ENCODE data around the gene NPL. TPM values are rescaled to one million over a fixed set of nuclear protein-coding genes. Genes with fewer than 3 reads are reported as not detected.

Gene NPL
- total and polyA plus RNA-seq, 2 of the 13 experiments (the other 11 are each of a cell fraction or from before 2014, with no cell fraction given), result 0.03 to 0.04 TPM

- Histone ChIP-seq H3K9me3 (ENCODE audit: low read length) (no peaks in the 10 kb centered on the region), H4K20me1 (ENCODE audit: insufficient read depth, low read length) (no peaks in the 10 kb centered on the region), H2AFZ (ENCODE audit: low read length) (no peak overlapping the region), H3K27ac (ENCODE audit: extremely low read length, insufficient read depth, low read length) (no peak overlapping the region), H3K27me3 (ENCODE audit: control insufficient read depth in 1 of 2, insufficient read depth in 2 of 2, low read length in 2 of 2) (no peaks in the 10 kb centered on the region), H3K4me3 (replicated peaks in 1 of 3; ENCODE audit: insufficient read depth in 1 of 3, low read depth in 2 of 3, low read length in 3 of 3) (no peak overlapping the region), H3K4me1 (ENCODE audit: insufficient read depth, low read length) (no peaks in the 10 kb centered on the region), H3K36me3 (replicated peaks in 1 of 2; ENCODE audit: control insufficient read depth in 1 of 2, insufficient read depth in 2 of 2, low read length in 2 of 2) (peaks cover 11 to 91% of the 10 kb centered on the region in 2 experiments), H3K4me2 (ENCODE audit: low read depth, low read length) (no peak overlapping the region), H3K79me2 (ENCODE audit: insufficient read depth, low read length) (no peaks in the 10 kb centered on the region), H3K9ac (ENCODE audit: insufficient read depth, low read depth, low read length) (no peak overlapping the region)
- TF ChIP-seq SNRNP70 (IDR thresholded peaks at IDR 0.05; ENCODE audit: low read depth, low read length), result no peak
- TF ChIP-seq RBM22 (optimal IDR thresholded peaks at IDR 0.05; ENCODE audit: low read length), result peak; percentile 49
- no peak for FAIRE-seq
- WGBS (ENCODE audit: low lambda C conversion rate), result 100% methylated on average over 4 of the region's 5 CpGs
- POLR2A ChIA-PET, result no interaction called here
- ATAC-seq, result peak; percentile 26; the same call in 1 of the 3 replicates
- intact Hi-C loops (cut with micrococcal nuclease; ENCODE audit: unreplicated experiment), result no loop called here
- CTCF ChIA-PET (ENCODE audit: low intra/inter-chr PET ratio, low total read pairs), result no interaction called here
- no peak for DNase-seq (ENCODE audit: low spot score)
- BruUV-seq (replicated peaks), result no TSS peak
- in situ Hi-C loops (cut with HindIII; ENCODE audit: extremely low pct_ligation_motif_present, low pct_unique_long_range_greater_than_20kb), result loop anchor here (25.0 kb wide), 1 partner anchor 273 kb away; no protein-coding TSS in a partner anchor
Observed at GRCh38 chr1:182863940-182864339, 74.4 kb downstream of the NPL start.

GRCh38 chr1:182867861-182868260, 78.3 kb downstream of the NPL start:
- no peak for TF ChIP-seq ZNF670 (CRISPR knock-in tag; IDR thresholded peaks at IDR 0.05; ENCODE audit: borderline replicate concordance)
- intact Hi-C loops (cut with micrococcal nuclease; ENCODE audit: unreplicated experiment), result no loop called here
- Histone ChIP-seq H3K9ac (ENCODE audit: insufficient read depth, low read depth, low read length) (no peak overlapping the region), H3K4me2 (ENCODE audit: low read depth, low read length) (no peak overlapping the region), H3K36me3 (replicated peaks in 1 of 2; ENCODE audit: control insufficient read depth in 1 of 2, insufficient read depth in 2 of 2, low read length in 2 of 2) (peaks cover 8 to 91% of the 10 kb centered on the region in 2 experiments), H3K9me3 (ENCODE audit: low read length) (no peaks in the 10 kb centered on the region), H4K20me1 (ENCODE audit: insufficient read depth, low read length) (no peaks in the 10 kb centered on the region), H3K79me2 (ENCODE audit: insufficient read depth, low read length) (no peaks in the 10 kb centered on the region), H3K27ac (ENCODE audit: extremely low read length, insufficient read depth, low read length) (no peak overlapping the region), H3K27me3 (ENCODE audit: control insufficient read depth in 1 of 2, insufficient read depth in 2 of 2, low read length in 2 of 2) (no peaks in the 10 kb centered on the region), H3K4me3 (replicated peaks in 1 of 3; ENCODE audit: insufficient read depth in 1 of 3, low read depth in 2 of 3, low read length in 3 of 3) (no peak overlapping the region), H2AFZ (ENCODE audit: low read length) (no peak overlapping the region), H3K4me1 (ENCODE audit: insufficient read depth, low read length) (no peaks in the 10 kb centered on the region)
- DNase-seq (ENCODE audit: low spot score), result no peak
- in situ Hi-C loops (cut with HindIII; ENCODE audit: extremely low pct_ligation_motif_present, low pct_unique_long_range_greater_than_20kb), result loop anchor here (25.0 kb wide), 1 partner anchor 269 kb away; no protein-coding TSS in a partner anchor
- POLR2A ChIA-PET, result no interaction called here
- no peak for ATAC-seq
- no peak for FAIRE-seq
- no TSS peak for BruUV-seq (replicated peaks)
- CTCF ChIA-PET (ENCODE audit: low intra/inter-chr PET ratio, low total read pairs), result no interaction called here

Data from HepG2 (cell line).